Peyer's patch (tissue), 4 donors: ENCODE measurements around the gene KDM2B. TPM values are rescaled to one million over a fixed set of nuclear protein-coding genes. Genes with fewer than 3 reads are reported as not detected.

ENCODE experiments used
- DNase-seq, 3 donors: peaks; one replicate each; pipeline ENCODE4 v3.0.0-alpha.2; 2017 to 2019
- H3K27ac ChIP-seq, 4 donors: fragments of 200-600 bp; sonication (generic); one replicate each; pipeline ENCODE4 v1.5.1; 2016 to 2019
- H3K27me3 ChIP-seq, 2 donors: fragments of 200-600 bp; sonication (generic); one replicate each; pipeline ENCODE4 v1.5.1; 2019
- H3K36me3 ChIP-seq, 3 donors: fragments of 200-600 bp; sonication (generic); one replicate each; pipeline ENCODE4 v1.5.1; 2016 to 2019
- H3K4me1 ChIP-seq, 4 donors: fragments of 200-600 bp; sonication (generic); one replicate each; pipeline ENCODE4 v1.5.1; 2016 to 2019
- H3K4me3 ChIP-seq, 4 donors: fragments of 200-600 bp; sonication (generic); 1 replicate in 3 of 4; 2 replicates in 1 of 4; pipeline ENCODE4 v1.5.1; 2016 to 2019; ENCODE audit warnings: mild to moderate bottlenecking in 1 of 4
- H3K9me3 ChIP-seq, 4 donors: fragments of 200-600 bp; sonication (generic); one replicate each; pipeline ENCODE4 v1.5.1; 2016 to 2019; ENCODE audit warnings: mild to moderate bottlenecking in 1 of 4
- POLR2A ChIP-seq, 2 donors: fragments of 450-650 bp; IDR thresholded peaks; one replicate each; pipeline ENCODE4 v1.5.1; 2017; ENCODE audit warnings: antibody characterized with exemption in 2 of 2, mild to moderate bottlenecking in 2 of 2, moderate library complexity in 2 of 2
- total RNA-seq, 4 donors: library from RNA; depleted of rRNA; stranded (reverse); fragments of >200 nt; gene quantifications; one replicate each; pipeline ENCODE4 v1.1.0, GENCODE V29; 2016
- TF ChIP-seq, protein P1 (sequence below), 6 experiments: fragments of 450-650 bp in 4 of 6; fragments of 200-600 bp in 2 of 6; sonication (generic) in 1 of 6; IDR thresholded peaks; one replicate each; pipeline ENCODE4 v1.5.1; 2017 to 2019; ENCODE audit warnings: antibody characterized with exemption in 6 of 6, mild to moderate bottlenecking in 3 of 6, moderate library complexity in 1 of 6

The KDM2B gene
- total RNA-seq, 4 donors from 2014 or later = 10.0 to 115 (median 33.7) TPM

GRCh38 chr12:121455766-121456420 lies 124.9 kb downstream of the KDM2B start:
- DNase-seq = no peak
- no peaks in the 10 kb centered on the region for H3K9me3 ChIP-seq
- no peak overlapping the region for H3K4me3 ChIP-seq
- TF ChIP-seq, protein P1, sequence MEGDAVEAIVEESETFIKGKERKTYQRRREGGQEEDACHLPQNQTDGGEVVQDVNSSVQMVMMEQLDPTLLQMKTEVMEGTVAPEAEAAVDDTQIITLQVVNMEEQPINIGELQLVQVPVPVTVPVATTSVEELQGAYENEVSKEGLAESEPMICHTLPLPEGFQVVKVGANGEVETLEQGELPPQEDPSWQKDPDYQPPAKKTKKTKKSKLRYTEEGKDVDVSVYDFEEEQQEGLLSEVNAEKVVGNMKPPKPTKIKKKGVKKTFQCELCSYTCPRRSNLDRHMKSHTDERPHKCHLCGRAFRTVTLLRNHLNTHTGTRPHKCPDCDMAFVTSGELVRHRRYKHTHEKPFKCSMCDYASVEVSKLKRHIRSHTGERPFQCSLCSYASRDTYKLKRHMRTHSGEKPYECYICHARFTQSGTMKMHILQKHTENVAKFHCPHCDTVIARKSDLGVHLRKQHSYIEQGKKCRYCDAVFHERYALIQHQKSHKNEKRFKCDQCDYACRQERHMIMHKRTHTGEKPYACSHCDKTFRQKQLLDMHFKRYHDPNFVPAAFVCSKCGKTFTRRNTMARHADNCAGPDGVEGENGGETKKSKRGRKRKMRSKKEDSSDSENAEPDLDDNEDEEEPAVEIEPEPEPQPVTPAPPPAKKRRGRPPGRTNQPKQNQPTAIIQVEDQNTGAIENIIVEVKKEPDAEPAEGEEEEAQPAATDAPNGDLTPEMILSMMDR (IDR thresholded peaks at IDR 0.05) = no peak
- no peak for TF ChIP-seq POLR2A (IDR thresholded peaks at IDR 0.05)
- no peaks in the 10 kb centered on the region for H3K27me3 ChIP-seq
- H3K4me1 ChIP-seq = peaks cover 0 to 18% (median 5%) of the 10 kb centered on the region in 4 donors
- no peak overlapping the region for H3K27ac ChIP-seq
- H3K36me3 ChIP-seq = no peaks in the 10 kb centered on the region

DNA sequence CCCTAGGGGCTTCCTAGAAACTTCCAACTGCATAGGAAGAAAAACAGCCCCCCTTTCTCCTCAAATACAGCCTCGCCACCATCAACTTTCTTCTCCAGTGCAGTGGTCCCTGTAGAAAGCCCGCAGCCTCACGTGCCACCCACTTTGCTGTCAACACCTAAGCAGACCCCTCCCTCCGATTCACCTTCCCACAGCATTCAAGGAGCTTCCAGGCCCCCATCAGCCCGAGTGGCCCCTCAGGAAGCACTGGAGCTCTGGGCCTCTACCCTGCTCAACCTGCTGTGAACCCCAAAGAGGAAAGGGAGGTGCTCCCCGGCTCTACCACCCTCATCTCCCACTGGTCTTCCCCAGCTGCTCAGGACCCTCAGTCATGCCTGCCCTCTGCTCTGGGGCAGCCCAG lies 125.9 kb downstream of the KDM2B start:
- Histone ChIP-seq H3K4me3 (no peak overlapping the region), H3K36me3 (no peaks in the 10 kb centered on the region), H3K27ac (no peak overlapping the region), H3K27me3 (no peaks in the 10 kb centered on the region), H3K4me1 (peaks cover 0 to 18% (median 5%) of the 10 kb centered on the region in 4 donors), H3K9me3 (no peaks in the 10 kb centered on the region)
- no peak for TF ChIP-seq POLR2A (IDR thresholded peaks at IDR 0.05)
- TF ChIP-seq, protein P1 (IDR thresholded peaks at IDR 0.05) = no peak
- DNase-seq = no peak

DNA sequence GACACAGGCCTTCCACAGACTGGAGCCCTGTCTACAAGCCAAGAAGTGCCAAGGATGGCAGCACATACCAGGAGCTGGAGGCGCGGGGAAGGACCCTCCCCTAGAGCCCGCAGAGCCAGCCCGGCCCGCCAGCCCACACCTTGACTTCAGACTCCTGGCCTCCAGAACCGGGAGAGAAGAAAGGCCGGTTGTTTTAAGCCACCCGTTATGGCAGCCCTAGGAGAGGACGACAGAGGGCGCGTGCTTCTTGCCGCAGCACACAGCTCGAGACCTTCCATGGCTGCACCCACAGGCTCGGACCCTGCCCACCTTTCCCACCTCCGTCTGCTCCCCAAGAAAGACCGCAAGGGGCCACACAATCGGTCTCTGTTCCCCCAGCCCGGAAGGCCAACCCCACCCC lies 127.2 kb downstream of the KDM2B start:
- no peaks in the 10 kb centered on the region for H3K9me3 ChIP-seq
- H3K27ac ChIP-seq = no peak overlapping the region
- no peak for DNase-seq
- H3K4me1 ChIP-seq = peaks cover 0 to 18% (median 5%) of the 10 kb centered on the region in 4 donors
- TF ChIP-seq, protein P1 (IDR thresholded peaks at IDR 0.05) = no peak
- no peak for TF ChIP-seq POLR2A (IDR thresholded peaks at IDR 0.05)
- H3K4me3 ChIP-seq = no peak overlapping the region
- no peaks in the 10 kb centered on the region for H3K36me3 ChIP-seq
- no peaks in the 10 kb centered on the region for H3K27me3 ChIP-seq

DNA sequence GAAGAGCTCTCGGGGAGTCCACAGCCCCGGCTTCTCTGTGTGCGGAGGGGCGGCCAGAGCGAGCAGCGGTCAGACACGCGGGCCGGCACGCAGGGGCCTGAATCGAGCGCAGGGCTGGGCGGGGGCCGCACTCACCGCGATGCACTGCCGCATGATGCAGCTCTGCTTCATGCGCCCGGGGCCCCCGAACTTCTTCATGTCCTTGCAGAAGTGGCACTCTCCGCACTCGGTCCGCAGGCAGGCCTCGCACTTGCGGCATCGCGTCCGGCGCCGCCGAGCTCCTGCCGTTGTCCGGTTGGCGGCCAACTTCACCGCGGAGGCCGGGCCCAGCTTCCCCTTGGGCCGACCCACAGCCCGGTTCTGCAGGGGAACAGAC lies 127.8 kb downstream of the KDM2B start:
- Histone ChIP-seq H3K4me1 (peaks cover 0 to 18% (median 5%) of the 10 kb centered on the region in 4 donors), H3K4me3 (peak overlapping the region in 2 of 4 donors; percentile 40), H3K27ac (peak overlapping the region in 3 of 4 donors; percentile 74 to 89 (median 87))

GRCh38 chr12:121452340-121452984 lies 128.4 kb downstream of the KDM2B start:
- TF ChIP-seq, protein P1 (IDR thresholded peaks at IDR 0.05) = no peak
- peak; percentile 9 to 24 for TF ChIP-seq POLR2A (IDR thresholded peaks at IDR 0.05)

More for the DNA sequence above, 127.8 kb downstream of the KDM2B start:
- no peak for DNase-seq
- TF ChIP-seq, protein P1 (IDR thresholded peaks at IDR 0.05) = no peak
- no peak for TF ChIP-seq POLR2A (IDR thresholded peaks at IDR 0.05)
- Histone ChIP-seq H3K36me3 (no peaks in the 10 kb centered on the region), H3K9me3 (no peaks in the 10 kb centered on the region), H3K27me3 (no peaks in the 10 kb centered on the region)

More at GRCh38 chr12:121452340-121452984, 128.4 kb downstream of the KDM2B start:
- no peaks in the 10 kb centered on the region for H3K9me3 ChIP-seq
- peak in 2 of 3 donors; percentile 90 for DNase-seq
- H3K4me3 ChIP-seq = peak overlapping the region in 2 of 4 donors; percentile 40
- H3K27me3 ChIP-seq = no peaks in the 10 kb centered on the region
- H3K36me3 ChIP-seq = no peaks in the 10 kb centered on the region
- peaks cover 0 to 18% (median 5%) of the 10 kb centered on the region in 4 donors for H3K4me1 ChIP-seq
- H3K27ac ChIP-seq = peak overlapping the region; percentile 18 to 89 (median 80)
